HCT116 (cell line): ENCODE results near the gene HTR7. TPM values are rescaled to one million over a fixed set of nuclear protein-coding genes. Genes with fewer than 3 reads are reported as not detected.

Experiments used
- ATAC-seq: fragments of 200-7000 bp; cut with Tn5 transposase; 2 replicates; pipeline ENCODE4 v1.9.1; 2020; ENCODE audit warnings: mild to moderate bottlenecking, moderate library complexity
- BruUV-seq: library from RNA; stranded (reverse); fragments of 400-500 nt; replicated peaks from 2 replicates; lab custom pipeline; 2021; lab: Mats Ljungman, UMichigan
- CTCF ChIA-PET: fragments of 300-600 bp; sonication (Branson Sonifier 250); formaldehyde crosslinking; loops from one replicate; lab custom pipeline; 2021; ENCODE audit warnings: antibody characterized with exemption; lab: Charles Lee
- POLR2A ChIA-PET: fragments of 300-600, 350-600 bp; sonication (Branson Sonifier 250); formaldehyde crosslinking; loops from one replicate; lab custom pipeline; 2021; ENCODE audit warnings: antibody characterized with exemption; lab: Charles Lee
- RAD21 ChIA-PET, 2 experiments: fragments of 300-600 bp; sonication (Branson Sonifier 250); formaldehyde crosslinking; loops; one replicate each; lab custom pipeline; 2023; ENCODE audit warnings: low total read pairs in 2 of 2; ENCODE audit not compliant: uncharacterized antibody in 2 of 2, unreplicated experiment in 2 of 2, low non-redundant PET in 1 of 2; lab: Charles Lee
- DNase-seq: peaks from one replicate; pipeline ENCODE4 v3.0.0-alpha.2; 2010; ENCODE audit warnings: low read depth, low spot score
- H2AFZ ChIP-seq: fragments of 200-600 bp; shearing (Covaris generic), sonication (generic); 2 replicates; pipeline ENCODE4 v1.6.1; 2017; ENCODE audit warnings: low read depth, mixed run types, mixed read lengths, antibody characterized with exemption, low read length; ENCODE audit not compliant: poor library complexity, severe bottlenecking
- H3K27ac ChIP-seq: 2 replicates; pipeline ENCODE4 v1.5.1; 2012; ENCODE audit warnings: low read depth, low read length
- H3K27me3 ChIP-seq: fragments of 200-600 bp; sonication (generic); 2 replicates; pipeline ENCODE4 v1.6.1; 2016; ENCODE audit warnings: mixed run types, low read length, mixed read lengths; ENCODE audit not compliant: insufficient read depth
- H3K36me3 ChIP-seq, 2 experiments: fragments of 200-500 bp in 1 of 2; fragments of 200-600 bp in 1 of 2; sonication (Bioruptor generic) in 1 of 2; sonication (generic) in 1 of 2; 2 replicates each; pipeline versions ENCODE4 v1.5.1 to v1.6.1; 2014 to 2016; ENCODE audit warnings: low read length in 2 of 2, inconsistent platforms in 1 of 2, mixed read lengths in 1 of 2, mixed run types in 1 of 2; ENCODE audit not compliant: insufficient read depth in 2 of 2, control insufficient read depth in 1 of 2
- H3K4me1 ChIP-seq, 2 experiments: fragments of 200-600 bp in 1 of 2; sonication (generic) in 1 of 2; 2 replicates each; pipeline versions ENCODE4 v1.5.1 to v1.6.1; 2012 to 2017; ENCODE audit warnings: low read length in 2 of 2, inconsistent platforms in 1 of 2, mild to moderate bottlenecking in 1 of 2, mixed read lengths in 1 of 2, mixed run types in 1 of 2, moderate library complexity in 1 of 2; ENCODE audit not compliant: insufficient read depth in 2 of 2, control insufficient read depth in 1 of 2
- H3K4me2 ChIP-seq: fragments of 200-600 bp; sonication (generic); 2 replicates; pipeline ENCODE4 v1.6.1; 2017; ENCODE audit warnings: mixed run types, low read length, mixed read lengths
- H3K4me3 ChIP-seq, 2 experiments: fragments of 200-600 bp in 1 of 2; sonication (generic) in 1 of 2; replicated peaks in 1 of 2; 2 replicates each; pipeline ENCODE4 v1.5.1; 2011 to 2016; ENCODE audit warnings: low read length in 2 of 2, control low read depth in 1 of 2, low read depth in 1 of 2, mild to moderate bottlenecking in 1 of 2, mixed read lengths in 1 of 2, mixed run types in 1 of 2
- H3K79me2 ChIP-seq: fragments of 200-600 bp; sonication (generic); 2 replicates; pipeline ENCODE4 v1.6.1; 2017; ENCODE audit warnings: mild to moderate bottlenecking, mixed run types, low read length, moderate library complexity, mixed read lengths; ENCODE audit not compliant: insufficient read depth
- H3K9ac ChIP-seq: fragments of 200-600 bp; sonication (generic); 2 replicates; pipeline ENCODE4 v1.6.1; 2016; ENCODE audit warnings: low read length, mixed read lengths
- H3K9me2 ChIP-seq: fragments of 200-600 bp; sonication (generic), shearing (Covaris generic); 2 replicates; pipeline ENCODE4 v1.6.1; 2017; ENCODE audit warnings: mixed run types, mild to moderate bottlenecking, moderate library complexity; ENCODE audit not compliant: insufficient read depth
- H3K9me3 ChIP-seq, 2 experiments: fragments of 200-500 bp in 1 of 2; fragments of 200-600 bp in 1 of 2; sonication (Bioruptor generic) in 1 of 2; sonication (generic) in 1 of 2; 2 replicates each; pipeline ENCODE4 v1.6.1; 2014 to 2017; ENCODE audit warnings: low read length in 2 of 2, mixed read lengths in 2 of 2, inconsistent platforms in 1 of 2, low read depth in 1 of 2, mild to moderate bottlenecking in 1 of 2, mixed run types in 1 of 2, moderate library complexity in 1 of 2; ENCODE audit not compliant: control insufficient read depth in 1 of 2, insufficient read depth in 1 of 2
- H4K20me1 ChIP-seq: fragments of 200-600 bp; sonication (generic), shearing (Covaris generic); 2 replicates; pipeline ENCODE4 v1.6.1; 2017; ENCODE audit warnings: mixed run types, mild to moderate bottlenecking, moderate library complexity; ENCODE audit not compliant: insufficient read depth
- CBX3 ChIP-seq: IDR thresholded peaks from 2 replicates; pipeline ENCODE4 v1.6.1; 2012; ENCODE audit warnings: low read depth
- CTCF ChIP-seq, 3 experiments: fragments of 200-600 bp in 1 of 3; sonication (generic) in 1 of 3; IDR thresholded peaks in 2 of 3; conservative IDR thresholded peaks in 1 of 3; 2 replicates each; pipeline ENCODE4 v1.5.1; 2012 to 2017; ENCODE audit warnings: low read depth in 2 of 3, low read length in 2 of 3, antibody characterized with exemption in 1 of 3, borderline replicate concordance in 1 of 3, control low read depth in 1 of 3, mild to moderate bottlenecking in 1 of 3, mixed read lengths in 1 of 3, mixed run types in 1 of 3, moderate library complexity in 1 of 3; ENCODE audit not compliant: insufficient read depth in 1 of 3
- RAD21 ChIP-seq: IDR thresholded peaks from 2 replicates; pipeline ENCODE4 v1.6.1; 2012; ENCODE audit warnings: low read depth, mild to moderate bottlenecking
- SRF ChIP-seq: IDR thresholded peaks from 2 replicates; pipeline ENCODE4 v1.6.1; 2012; ENCODE audit warnings: low read depth
- ZBTB33 ChIP-seq: IDR thresholded peaks from 2 replicates; pipeline ENCODE4 v1.6.1; 2011; ENCODE audit warnings: mild to moderate bottlenecking, low read length, moderate library complexity; ENCODE audit not compliant: insufficient replicate concordance; ENCODE audit errors: extremely low read depth
- ZFX ChIP-seq: fragments of 450-650 bp; IDR thresholded peaks from 2 replicates; pipeline ENCODE4 v1.6.1; 2017
- intact Hi-C: fragments of 100-400 bp; cut with micrococcal nuclease; formaldehyde crosslinking; loops from 2 replicates; pipeline ENCODE4 v1.10.0; 2022
- total RNA-seq: library from RNA; stranded (reverse); gene quantifications from one replicate; pipeline ENCODE4 v1.2.1, GENCODE V29; 2021; ENCODE audit not compliant: unreplicated experiment

Gene HTR7
- total RNA-seq, 1 experiment from 2014 or later = 32.2 TPM

GRCh38 chr10:90751107-90751997, 106.5 kb downstream of the HTR7 start:
- H2AFZ ChIP-seq = no peak overlapping the region
- H3K36me3 ChIP-seq = no peaks in the 10 kb centered on the region
- no peak overlapping the region for H3K4me3 ChIP-seq
- ATAC-seq = peak; percentile 99
- H3K9ac ChIP-seq = no peak overlapping the region
- H3K4me1 ChIP-seq = 0 out of 4 replicates have a peak, but pooled peaks cover 0 to 6% of the 10 kb centered on the region in 2 experiments
- TF ChIP-seq SRF (no peak), CBX3 (no peak), ZBTB33 (no peak), ZFX (no peak), RAD21 (peak; percentile 90), CTCF (IDR thresholded peaks at IDR 0.05 in 2 of 3, conservative IDR thresholded peaks at IDR 0.05 in 1 of 3; ENCODE audit: borderline replicate concordance in 1 of 3, insufficient read depth in 1 of 3, low read depth in 2 of 3, low read length in 2 of 3) (peak; percentile 73 to 91 (median 80))
- H3K9me2 ChIP-seq = no peaks in the 10 kb centered on the region
- no peaks in the 10 kb centered on the region for H3K27me3 ChIP-seq
- BruUV-seq = no TSS peak
- peak; percentile 45 for DNase-seq
- H3K9me3 ChIP-seq = no peaks in the 10 kb centered on the region
- RAD21 ChIA-PET = interaction anchor here (1.1 to 1.3 kb wide), 3 partner anchors 96 to 112 kb away, joined by 3 to 4 read pairs (median 4); no protein-coding TSS in a partner anchor
- H3K79me2 ChIP-seq = peaks cover 79% of the 10 kb centered on the region
- POLR2A ChIA-PET = no interaction called here
- no peak overlapping the region for H3K27ac ChIP-seq
- CTCF ChIA-PET = interaction anchor here (0.6 to 4.8 kb wide), 6 partner anchors 11 to 160 kb away, joined by 3 to 39 read pairs (median 6); no protein-coding TSS in a partner anchor
- H3K4me2 ChIP-seq = no peak overlapping the region
- H4K20me1 ChIP-seq = no peaks in the 10 kb centered on the region
- intact Hi-C loops = loop anchor here (1.0 to 10.0 kb wide), 5 partner anchors 37 to 1161 kb away; no protein-coding TSS in a partner anchor
